Hepatocyte (in vitro differentiated cells): ENCODE measurements around the gene RTRAF.

ENCODE experiments used
- EZH2 ChIP-seq: fragments of 200-600 bp; sonication (generic); IDR thresholded peaks from 2 replicates; pipeline ENCODE4 v1.6.1; 2016; ENCODE audit warnings: antibody characterized with exemption, mild to moderate bottlenecking, borderline replicate concordance
- TF ChIP-seq, protein P1 (sequence below): fragments of 200-600 bp; sonication (generic); IDR thresholded peaks from 2 replicates; pipeline ENCODE4 v1.5.1; 2016; ENCODE audit warnings: antibody characterized with exemption, mild to moderate bottlenecking; ENCODE audit not compliant: poor library complexity

DNA sequence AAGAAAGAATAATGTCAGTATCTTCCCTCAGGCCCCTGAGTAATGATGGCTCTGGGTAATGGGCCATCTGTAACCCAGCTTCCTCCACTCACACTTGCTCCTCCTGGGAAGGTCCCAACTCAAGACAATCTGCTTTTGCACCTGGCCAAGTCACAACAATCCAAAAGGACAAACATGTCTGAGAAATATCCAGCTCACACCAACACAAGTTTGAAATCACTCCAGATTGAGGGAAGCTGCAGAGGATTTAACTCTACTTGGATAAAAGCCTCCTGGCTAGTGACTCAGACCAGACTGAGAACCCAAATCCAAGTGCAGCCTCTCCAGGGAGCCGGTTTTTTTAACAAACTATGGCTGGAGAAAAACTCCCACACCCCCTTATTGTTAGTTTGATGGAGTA lies 34.2 kb downstream of the RTRAF start:
- TF ChIP-seq, protein P1, sequence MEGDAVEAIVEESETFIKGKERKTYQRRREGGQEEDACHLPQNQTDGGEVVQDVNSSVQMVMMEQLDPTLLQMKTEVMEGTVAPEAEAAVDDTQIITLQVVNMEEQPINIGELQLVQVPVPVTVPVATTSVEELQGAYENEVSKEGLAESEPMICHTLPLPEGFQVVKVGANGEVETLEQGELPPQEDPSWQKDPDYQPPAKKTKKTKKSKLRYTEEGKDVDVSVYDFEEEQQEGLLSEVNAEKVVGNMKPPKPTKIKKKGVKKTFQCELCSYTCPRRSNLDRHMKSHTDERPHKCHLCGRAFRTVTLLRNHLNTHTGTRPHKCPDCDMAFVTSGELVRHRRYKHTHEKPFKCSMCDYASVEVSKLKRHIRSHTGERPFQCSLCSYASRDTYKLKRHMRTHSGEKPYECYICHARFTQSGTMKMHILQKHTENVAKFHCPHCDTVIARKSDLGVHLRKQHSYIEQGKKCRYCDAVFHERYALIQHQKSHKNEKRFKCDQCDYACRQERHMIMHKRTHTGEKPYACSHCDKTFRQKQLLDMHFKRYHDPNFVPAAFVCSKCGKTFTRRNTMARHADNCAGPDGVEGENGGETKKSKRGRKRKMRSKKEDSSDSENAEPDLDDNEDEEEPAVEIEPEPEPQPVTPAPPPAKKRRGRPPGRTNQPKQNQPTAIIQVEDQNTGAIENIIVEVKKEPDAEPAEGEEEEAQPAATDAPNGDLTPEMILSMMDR = no peak
- TF ChIP-seq EZH2 = no peak
